Hematopoietic multipotent progenitor cell treated with erythropoietin and hydrocortisone succinate and interleukin-3 and kit ligand, for 6 days (in vitro differentiated cells): ENCODE data around the gene TGFB1.

Experiments used
- DNase-seq: peaks from one replicate; pipeline ENCODE4 v3.0.0-alpha.2; 2015

Gene TGFB1

DNA sequence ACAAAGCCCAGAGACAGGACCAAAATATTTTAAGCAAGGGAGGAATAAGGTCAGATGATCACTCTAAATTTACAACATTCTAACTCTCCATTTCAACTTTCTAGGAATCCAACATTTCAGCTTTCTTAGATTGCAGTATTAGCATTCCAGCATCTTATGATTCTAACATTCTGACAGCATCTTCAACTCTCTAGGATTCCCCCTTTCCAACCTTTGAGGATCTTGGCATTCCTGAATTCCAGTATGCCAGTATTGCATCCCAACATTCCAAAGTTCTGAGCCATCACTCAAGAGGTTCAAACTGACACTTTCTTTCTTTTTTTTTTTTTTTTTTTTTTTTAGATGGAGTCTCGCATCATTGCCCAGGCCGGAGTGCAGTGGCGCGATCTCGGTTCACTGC is 13.8 kb downstream of the TGFB1 start:
- no peak for DNase-seq

- DNase-seq = no peak
Observed at GRCh38 chr19:41335467-41335866, 18.3 kb downstream of the TGFB1 start.

GRCh38 chr19:41334793-41335192 is 18.9 kb downstream of the TGFB1 start:
- no peak for DNase-seq

GRCh38 chr19:41332468-41332867 is 21.3 kb downstream of the TGFB1 start:
- DNase-seq = no peak

DNA sequence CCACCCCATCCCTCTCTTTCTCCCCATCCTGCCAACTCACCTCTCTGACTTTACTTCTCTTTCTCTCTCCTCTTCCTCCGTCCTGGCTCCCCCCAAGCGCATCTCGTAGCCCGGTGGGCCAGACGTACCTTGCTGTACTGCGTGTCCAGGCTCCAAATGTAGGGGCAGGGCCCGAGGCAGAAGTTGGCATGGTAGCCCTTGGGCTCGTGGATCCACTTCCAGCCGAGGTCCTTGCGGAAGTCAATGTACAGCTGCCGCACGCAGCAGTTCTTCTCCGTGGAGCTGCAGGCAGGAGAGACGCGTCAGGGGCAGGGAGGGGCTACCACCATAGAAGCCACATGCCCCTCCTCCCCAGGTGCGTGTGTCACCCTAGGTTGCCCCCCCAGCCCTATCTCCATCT is 21.7 kb downstream of the TGFB1 start:
- no peak for DNase-seq

DNA sequence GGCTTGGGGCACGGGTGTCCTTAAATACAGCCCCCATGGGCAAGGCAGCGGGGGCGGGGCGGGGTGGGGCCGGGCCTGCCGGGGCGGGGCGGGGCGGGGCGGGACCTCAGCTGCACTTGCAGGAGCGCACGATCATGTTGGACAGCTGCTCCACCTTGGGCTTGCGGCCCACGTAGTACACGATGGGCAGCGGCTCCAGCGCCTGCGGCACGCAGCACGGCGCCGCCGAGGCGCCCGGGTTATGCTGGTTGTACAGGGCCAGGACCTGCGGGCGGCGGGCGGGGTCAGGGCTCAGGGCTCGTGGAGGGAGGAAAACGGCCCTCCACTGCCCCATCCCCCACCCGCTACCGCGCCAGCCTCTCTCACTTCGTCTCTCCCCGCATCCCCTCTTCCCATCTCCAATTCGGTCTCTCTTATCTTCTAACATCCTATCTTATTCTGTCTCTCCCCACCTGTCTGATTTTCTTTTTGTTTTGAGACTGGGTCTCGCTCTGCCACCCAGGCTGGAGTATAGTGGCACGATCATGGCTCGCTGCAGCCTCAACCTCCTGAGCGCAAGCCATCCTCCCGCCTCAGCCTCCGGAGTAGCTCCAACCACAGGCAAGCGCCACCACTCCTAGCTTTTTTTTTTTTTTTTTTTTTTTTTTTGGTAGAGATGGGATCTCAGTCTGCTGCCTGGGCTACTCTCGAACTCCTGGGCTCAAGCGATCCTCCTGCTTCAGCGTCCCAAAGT is 22.6 kb downstream of the TGFB1 start:
- DNase-seq = no peak

DNA sequence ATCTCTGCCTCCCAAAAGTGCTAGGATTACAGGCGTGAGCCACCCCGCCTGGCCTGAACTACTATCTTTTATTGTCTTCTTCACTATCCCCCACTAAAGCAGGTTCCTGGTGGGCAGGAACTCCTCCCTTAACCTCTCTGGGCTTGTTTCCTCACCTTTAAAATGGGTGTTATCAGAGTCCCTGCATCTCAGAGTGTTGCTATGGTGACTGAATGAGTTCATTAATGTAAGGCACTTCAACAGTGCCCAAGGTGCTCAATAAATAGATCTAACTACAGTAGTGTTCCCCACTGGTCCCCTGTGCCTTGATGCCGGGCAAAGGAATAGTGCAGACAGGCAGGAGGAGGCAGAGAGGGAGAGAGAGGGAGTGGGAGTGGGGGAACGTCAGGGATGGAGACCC is 23.2 kb downstream of the TGFB1 start:
- DNase-seq = no peak

- no peak for DNase-seq
Observed at GRCh38 chr19:41328842-41329225, 24.9 kb downstream of the TGFB1 start.

- peak; percentile 56 for DNase-seq
Observed at GRCh38 chr19:41328157-41328841, 25.4 kb downstream of the TGFB1 start.

- peak; percentile 89 for DNase-seq
Observed at GRCh38 chr19:41327576-41328156, 26.1 kb downstream of the TGFB1 start.

DNA sequence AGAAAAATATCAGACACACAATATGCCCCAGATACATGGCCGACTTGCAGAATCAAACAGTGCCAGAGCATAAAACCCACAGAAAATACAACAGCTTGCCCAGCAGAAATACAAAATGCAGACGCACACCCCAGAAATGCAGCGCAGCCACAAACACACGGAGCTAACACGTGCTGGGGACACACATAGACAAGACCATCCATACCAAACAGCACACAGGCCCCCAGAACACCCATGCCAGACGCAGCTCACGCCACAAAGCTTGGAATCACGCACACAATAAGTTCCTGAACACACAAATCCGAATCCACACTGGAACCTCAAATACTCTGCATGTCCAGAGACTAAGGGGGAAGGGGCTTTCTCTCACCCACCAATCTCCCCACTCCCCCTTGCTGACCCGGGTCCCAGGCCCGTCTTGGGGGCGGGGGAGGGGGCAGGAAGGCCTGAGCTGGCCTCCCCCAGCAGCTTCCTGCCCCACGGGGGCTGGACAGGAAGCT is 26.6 kb downstream of the TGFB1 start:
- DNase-seq = peak; percentile 53

GRCh38 chr19:41325947-41326706 is 27.6 kb downstream of the TGFB1 start:
- DNase-seq = peak; percentile 51

DNA sequence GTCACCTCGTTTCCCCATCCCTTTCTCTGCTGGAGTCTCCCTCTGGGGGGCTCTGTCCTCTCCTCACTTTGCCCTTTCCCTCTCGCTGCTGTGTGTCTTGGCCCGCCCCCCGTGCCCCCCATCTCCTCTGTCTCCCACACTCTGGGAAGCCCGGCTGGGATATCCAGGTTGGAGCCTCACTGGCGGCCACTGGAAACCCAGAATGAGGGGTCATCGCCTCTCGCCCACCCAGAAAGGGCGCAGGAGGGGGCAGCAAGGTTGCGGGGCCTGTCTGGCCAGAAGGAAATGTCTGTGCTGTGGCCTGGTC is 28.1 kb downstream of the TGFB1 start:
- no peak for DNase-seq

DNA sequence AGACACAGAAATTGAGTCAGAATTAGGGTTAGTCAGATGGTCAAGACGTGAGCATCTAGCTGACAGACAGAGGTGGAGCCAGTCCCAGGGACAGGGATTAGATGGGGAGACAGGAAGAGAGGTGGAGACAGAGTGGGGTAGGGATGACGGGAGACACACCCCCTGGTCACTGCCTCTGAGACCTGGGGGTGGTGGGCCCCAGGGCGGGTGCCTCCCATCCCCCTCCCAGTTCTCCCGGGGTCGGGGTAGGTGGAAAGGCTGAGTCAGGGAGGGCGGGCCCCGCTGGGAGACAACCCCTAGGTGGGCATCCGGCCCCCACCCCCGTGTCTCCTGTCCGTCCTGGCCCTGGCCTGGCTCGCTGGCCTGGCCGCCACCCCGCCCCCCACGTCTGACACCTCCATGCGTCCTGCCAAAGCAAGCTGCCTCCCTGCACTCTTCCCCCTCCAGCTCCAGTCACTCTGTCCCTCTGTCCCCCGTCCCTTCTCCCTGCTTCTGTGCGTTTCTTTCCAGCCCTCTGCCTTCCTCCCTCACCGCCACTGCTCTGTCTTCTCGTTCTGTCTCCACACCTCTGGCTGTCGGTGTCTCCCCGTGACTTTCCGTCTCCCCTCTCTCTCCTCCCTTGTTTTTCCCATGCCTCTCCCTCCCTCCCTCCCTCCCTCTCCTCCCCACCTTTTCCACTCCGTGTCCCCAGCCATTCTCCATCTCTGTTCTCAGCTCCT is 28.6 kb downstream of the TGFB1 start:
- peak; percentile 42 for DNase-seq

DNA sequence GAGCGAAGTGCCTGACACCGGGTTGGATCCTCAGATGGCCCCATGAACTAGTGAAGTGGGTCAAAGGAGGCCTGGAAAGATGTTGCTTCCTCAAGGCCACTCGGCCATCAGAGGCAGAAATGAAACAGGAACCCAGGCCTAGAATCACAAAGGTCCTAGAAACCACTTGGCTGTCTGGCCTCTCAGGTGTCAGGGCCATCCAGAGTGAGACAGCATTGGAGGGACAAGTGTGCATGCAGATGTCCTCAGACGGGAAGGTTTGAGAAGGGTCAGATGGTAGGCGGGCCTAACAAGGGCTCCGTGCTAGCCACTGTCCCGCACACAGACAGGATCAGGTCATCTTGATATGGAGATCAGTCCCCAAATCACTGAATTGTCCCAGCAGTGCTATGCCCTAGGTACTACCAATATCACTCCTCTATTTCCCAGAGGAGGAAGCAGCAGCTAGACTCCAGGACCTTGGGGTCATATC is 29.5 kb downstream of the TGFB1 start:
- no peak for DNase-seq

GRCh38 chr19:41323430-41324125 is 30.1 kb downstream of the TGFB1 start:
- peak; percentile 91 for DNase-seq

GRCh38 chr19:41323023-41323422 is 30.7 kb downstream of the TGFB1 start:
- no peak for DNase-seq

GRCh38 chr19:41322451-41322850 is 31.3 kb downstream of the TGFB1 start:
- DNase-seq = no peak

DNA sequence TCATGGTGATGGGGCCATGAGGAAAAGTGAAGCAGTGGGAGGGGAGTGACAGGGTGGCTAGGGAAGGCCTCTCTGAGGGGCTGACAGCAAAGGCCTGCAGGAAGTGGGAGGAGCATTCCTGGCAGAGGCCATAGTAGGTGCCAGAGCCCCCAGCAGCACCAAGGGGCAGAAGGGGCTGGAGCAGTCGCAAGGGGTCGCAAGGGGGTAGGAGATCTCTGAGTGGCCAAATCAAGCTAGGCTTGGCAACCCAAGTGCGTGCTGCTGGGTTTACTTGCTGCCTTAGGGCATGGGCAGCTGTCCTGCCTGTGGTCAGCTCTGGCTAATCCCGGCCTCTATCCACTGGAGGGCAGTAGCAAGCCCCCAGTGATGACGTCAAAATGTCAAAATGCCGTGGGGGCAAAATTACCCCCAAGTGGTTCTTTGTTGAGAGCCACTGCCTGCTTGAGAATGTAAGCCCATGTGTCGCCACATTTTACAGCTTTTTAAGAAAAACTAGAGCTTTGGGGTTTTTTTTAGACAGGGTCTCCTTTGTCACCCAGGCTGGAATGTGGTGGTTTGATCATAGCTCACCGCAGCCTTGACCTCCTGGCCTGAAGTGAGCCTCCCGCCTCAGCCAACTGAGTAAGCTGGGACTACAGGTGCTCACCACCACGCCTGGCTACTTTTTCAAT is 32.0 kb downstream of the TGFB1 start:
- peak; percentile 65 for DNase-seq

GRCh38 chr19:41321204-41321599 is 32.5 kb downstream of the TGFB1 start:
- DNase-seq = no peak

DNA sequence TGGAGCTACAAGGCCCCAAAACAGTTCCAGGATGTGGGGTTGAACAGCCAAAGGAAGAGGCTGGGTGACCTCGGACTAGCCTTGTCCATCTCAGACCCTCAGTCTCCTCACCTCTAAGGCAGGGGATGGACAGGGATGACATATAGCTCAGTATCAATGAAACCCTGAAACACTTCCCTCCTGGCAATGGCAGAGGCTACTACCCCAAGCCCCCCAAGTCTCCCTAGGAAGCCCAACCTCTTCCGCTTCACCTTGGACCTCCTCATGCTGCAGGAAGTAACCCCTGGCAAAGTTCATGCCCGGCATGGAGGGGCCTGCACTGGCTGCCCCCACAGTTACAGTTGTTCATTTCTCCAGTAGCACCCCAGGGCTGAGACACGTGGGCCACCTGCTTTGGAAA is 33.2 kb downstream of the TGFB1 start:
- DNase-seq = no peak

DNA sequence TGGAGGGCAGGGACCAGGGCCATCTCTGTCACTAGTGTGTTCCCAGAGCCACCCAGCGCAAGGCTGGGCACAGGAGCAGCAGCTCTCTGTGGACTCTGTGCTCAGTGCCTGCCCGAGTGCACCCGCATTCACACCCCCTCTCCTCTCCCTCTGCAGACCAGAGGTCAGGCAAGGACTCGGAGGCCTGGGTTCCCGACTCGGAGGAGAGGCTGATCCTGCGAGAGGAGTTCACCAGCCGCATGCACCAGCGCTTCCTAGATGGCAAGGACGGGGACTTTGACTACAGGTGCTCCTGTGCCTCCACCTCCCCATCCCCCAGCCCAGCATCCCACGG is 33.6 kb downstream of the TGFB1 start:
- no peak for DNase-seq
